H9 (cell line): ENCODE measurements around the gene CCDC40. TPM values are rescaled to one million over a fixed set of nuclear protein-coding genes. Genes with fewer than 3 reads are reported as not detected.

Experiments
- DNase-seq: peaks from one replicate; pipeline ENCODE4 v3.0.0-alpha.2; 2017
- H2AFZ ChIP-seq: one replicate; pipeline ENCODE4 v1.6.1; 2013; ENCODE audit warnings: mild to moderate bottlenecking, low read length, control low read depth, moderate library complexity
- H2AK5ac ChIP-seq: 2 replicates; pipeline ENCODE4 v1.6.1; 2013; ENCODE audit warnings: low read length, control low read depth, mixed read lengths; ENCODE audit not compliant: insufficient read length
- H2BK120ac ChIP-seq: one replicate; pipeline ENCODE4 v1.6.1; 2013; ENCODE audit warnings: low read depth, mild to moderate bottlenecking, low read length, control low read depth, inconsistent platforms; ENCODE audit not compliant: poor library complexity, severe bottlenecking
- H2BK12ac ChIP-seq: 2 replicates; pipeline ENCODE4 v1.6.1; 2013; ENCODE audit warnings: low read length, control low read depth, mixed read lengths, low read depth; ENCODE audit not compliant: insufficient read length
- H2BK15ac ChIP-seq: 2 replicates; pipeline ENCODE4 v1.6.1; 2013; ENCODE audit warnings: low read depth, low read length, control low read depth
- H2BK20ac ChIP-seq: one replicate; pipeline ENCODE4 v1.6.1; 2013; ENCODE audit warnings: low read depth, mild to moderate bottlenecking, low read length, control low read depth, inconsistent platforms; ENCODE audit not compliant: poor library complexity, severe bottlenecking
- H2BK5ac ChIP-seq: 2 replicates; pipeline ENCODE4 v1.6.1; 2013; ENCODE audit warnings: low read length, control low read depth, mixed read lengths; ENCODE audit not compliant: insufficient read length
- H3K14ac ChIP-seq: 2 replicates; pipeline ENCODE4 v1.6.1; 2013; ENCODE audit warnings: low read length, control low read depth; ENCODE audit not compliant: insufficient read depth
- H3K18ac ChIP-seq: 2 replicates; pipeline ENCODE4 v1.6.1; 2013; ENCODE audit warnings: low read depth, mild to moderate bottlenecking, mixed read lengths, low read length, control low read depth; ENCODE audit not compliant: insufficient read length
- H3K23ac ChIP-seq: 2 replicates; pipeline ENCODE4 v1.6.1; 2013; ENCODE audit warnings: low read length, control low read depth, mixed read lengths, low read depth; ENCODE audit not compliant: insufficient read length
- H3K23me2 ChIP-seq: 2 replicates; pipeline ENCODE4 v1.6.1; 2013; ENCODE audit warnings: low read depth, mild to moderate bottlenecking, mixed read lengths, low read length, control low read depth; ENCODE audit not compliant: insufficient read length, poor library complexity, severe bottlenecking
- H3K27ac ChIP-seq: 2 replicates; pipeline ENCODE4 v1.5.1; 2013; ENCODE audit warnings: low read length, control low read depth, mixed read lengths, low read depth; ENCODE audit not compliant: insufficient read length
- H3K27me3 ChIP-seq: 2 replicates; pipeline ENCODE4 v1.6.1; 2013; ENCODE audit warnings: low read length, control low read depth, inconsistent platforms; ENCODE audit not compliant: insufficient read depth
- H3K4ac ChIP-seq: 2 replicates; pipeline ENCODE4 v1.6.1; 2013; ENCODE audit warnings: low read depth, mild to moderate bottlenecking, control low read depth, inconsistent platforms, low read length, moderate library complexity
- H3K4me1 ChIP-seq: 2 replicates; pipeline ENCODE4 v1.6.1; 2013; ENCODE audit warnings: low read length, control low read depth, inconsistent platforms; ENCODE audit not compliant: insufficient read depth
- H3K4me2 ChIP-seq: 2 replicates; pipeline ENCODE4 v1.6.1; 2013; ENCODE audit warnings: low read length, control low read depth, mixed read lengths; ENCODE audit not compliant: insufficient read length, insufficient read depth
- H3K56ac ChIP-seq: 2 replicates; pipeline ENCODE4 v1.6.1; 2013; ENCODE audit warnings: low read depth, mild to moderate bottlenecking, mixed read lengths, low read length, control low read depth; ENCODE audit not compliant: insufficient read length
- H3K79me1 ChIP-seq: 2 replicates; pipeline ENCODE4 v1.6.1; 2013; ENCODE audit warnings: low read depth, mild to moderate bottlenecking, moderate library complexity, low read length, control low read depth, inconsistent platforms; ENCODE audit not compliant: insufficient read depth, poor library complexity, severe bottlenecking
- H3K79me2 ChIP-seq: 2 replicates; pipeline ENCODE4 v1.6.1; 2013; ENCODE audit warnings: low read length, control low read depth, inconsistent platforms; ENCODE audit not compliant: insufficient read depth
- H3K9ac ChIP-seq: 2 replicates; pipeline ENCODE4 v1.6.1; 2013; ENCODE audit warnings: low read length, control low read depth, mixed read lengths; ENCODE audit not compliant: insufficient read length; ENCODE audit errors: extremely low read depth
- H3K9me3 ChIP-seq: one replicate; pipeline ENCODE4 v1.6.1; 2013; ENCODE audit warnings: low read depth, low read length, inconsistent platforms; ENCODE audit not compliant: control insufficient read depth
- H3T11ph ChIP-seq: one replicate; pipeline ENCODE4 v1.6.1; 2013; ENCODE audit warnings: mild to moderate bottlenecking, low read length, control low read depth, inconsistent platforms
- H4K20me1 ChIP-seq: one replicate; pipeline ENCODE4 v1.6.1; 2013; ENCODE audit not compliant: control insufficient read depth, insufficient read length, insufficient read depth
- H4K5ac ChIP-seq: 2 replicates; pipeline ENCODE4 v1.6.1; 2013; ENCODE audit warnings: low read depth, mild to moderate bottlenecking, mixed read lengths, low read length, control low read depth; ENCODE audit not compliant: insufficient read length
- H4K8ac ChIP-seq: replicated peaks from 2 replicates; pipeline ENCODE4 v1.6.1; 2013; ENCODE audit warnings: low read length, control low read depth, mixed read lengths, low read depth; ENCODE audit not compliant: insufficient read length
- H4K91ac ChIP-seq: 2 replicates; pipeline ENCODE4 v1.6.1; 2013; ENCODE audit warnings: low read depth, mild to moderate bottlenecking, moderate library complexity, mixed read lengths, low read length, control low read depth; ENCODE audit not compliant: insufficient read length
- H3K27ac Mint-ChIP-seq, 3 experiments: 2 replicates in 2 of 3; 3 replicates in 1 of 3; pipeline ENCODE4 v1.8.0; 2020 to 2021; ENCODE audit warnings: mixed read lengths in 3 of 3, mild to moderate bottlenecking in 1 of 3, moderate library complexity in 1 of 3
- H3K27me3 Mint-ChIP-seq: 2 replicates; pipeline ENCODE4 v1.8.0; 2021; ENCODE audit warnings: low read depth, mild to moderate bottlenecking, moderate library complexity, mixed read lengths
- H3K36me3 Mint-ChIP-seq, 3 experiments: 2 replicates in 2 of 3; 3 replicates in 1 of 3; pipeline ENCODE4 v1.8.0; 2020 to 2021; ENCODE audit warnings: low read depth in 3 of 3, mixed read lengths in 3 of 3; ENCODE audit not compliant: insufficient read depth in 1 of 3
- H3K4me1 Mint-ChIP-seq, 2 experiments: 2 replicates each; pipeline ENCODE4 v1.8.0; 2020; ENCODE audit warnings: mixed read lengths in 2 of 2
- H3K4me3 Mint-ChIP-seq, 2 experiments: 2 replicates in 1 of 2; 3 replicates in 1 of 2; pipeline ENCODE4 v1.8.0; 2020 to 2021; ENCODE audit warnings: mild to moderate bottlenecking in 2 of 2, mixed read lengths in 2 of 2, moderate library complexity in 1 of 2
- H3K9me3 Mint-ChIP-seq, 2 experiments: 2 replicates in 1 of 2; 3 replicates in 1 of 2; pipeline ENCODE4 v1.8.0; 2020; ENCODE audit warnings: mild to moderate bottlenecking in 2 of 2, mixed read lengths in 2 of 2, moderate library complexity in 1 of 2
- CTCF ChIP-seq: fragments of 200-600 bp; sonication (generic); conservative IDR thresholded peaks from 3 replicates; pipeline ENCODE4 v1.8.0; 2021; ENCODE audit warnings: antibody characterized with exemption, mild to moderate bottlenecking
- WGBS: extraction: QIAGEN DNeasy Blood & Tissue Kit; methylation state at CpG from one replicate; pipeline ENCODE4 v1.1.7; 2013; ENCODE audit warnings: missing lambda C conversion rate, low lambda C conversion rate, mixed read lengths; ENCODE audit not compliant: insufficient read length; ENCODE audit errors: extremely low coverage; 5-methylcytosine and 5-hydroxymethylcytosine counted together
- total RNA-seq: library from RNA; stranded (reverse); gene quantifications from 2 replicates; pipeline ENCODE4 v1.2.1, GENCODE V29; 2021

Gene CCDC40
- total RNA-seq, 1 experiment from 2014 or later: 8.9 TPM

- peak; percentile 40 for DNase-seq
- H3K4me1 ChIP-seq: peaks cover 9% of the 10 kb centered on the region; the same call in 1 of the 2 replicates
- no peak for TF ChIP-seq CTCF
- H2BK120ac ChIP-seq: no peak overlapping the region
- no peak overlapping the region for H3K4me2 ChIP-seq
- no peak overlapping the region for H3K27ac ChIP-seq
- H3K9ac ChIP-seq: no peak overlapping the region
- Mint-ChIP-seq H3K4me1 (peaks cover 17 to 43% of the 10 kb centered on the region in 2 experiments), H3K27ac (peak overlapping the region; percentile 86 to 94 (median 92); a peak in 6 of 7 replicates), H3K36me3 (no peaks in the 10 kb centered on the region), H3K27me3 (peaks cover 3% of the 10 kb centered on the region; the same call in 1 of the 2 replicates), H3K4me3 (peak overlapping the region in 1 of 2 experiments; percentile 65; a peak in 1 of 5 replicates), H3K9me3 (no peaks in the 10 kb centered on the region)
- H2AFZ ChIP-seq: no peak overlapping the region
- no peak overlapping the region for H4K91ac ChIP-seq
- H3T11ph ChIP-seq: no peak overlapping the region
- no peak overlapping the region for H4K5ac ChIP-seq
- no peak overlapping the region for H4K8ac ChIP-seq
- H2AK5ac ChIP-seq: no peak overlapping the region
- H4K20me1 ChIP-seq: no peaks in the 10 kb centered on the region
- no peaks in the 10 kb centered on the region for H3K27me3 ChIP-seq
- no peak overlapping the region for H3K23ac ChIP-seq
- no peak overlapping the region for H2BK12ac ChIP-seq
- H2BK15ac ChIP-seq: no peak overlapping the region
- H3K4ac ChIP-seq: no peak overlapping the region
- no peak overlapping the region for H3K56ac ChIP-seq
- no CpG with 5 or more reads among the region's 15 CpGs for WGBS
- no peaks in the 10 kb centered on the region for H3K9me3 ChIP-seq
- H3K79me2 ChIP-seq: no peaks in the 10 kb centered on the region
- H3K23me2 ChIP-seq: no peaks in the 10 kb centered on the region
- H3K79me1 ChIP-seq: no peaks in the 10 kb centered on the region
- H3K18ac ChIP-seq: peak overlapping the region; percentile 18
- H3K14ac ChIP-seq: peak overlapping the region; percentile 3
- H2BK5ac ChIP-seq: no peak overlapping the region
- no peak overlapping the region for H2BK20ac ChIP-seq
These were observed 87.3 kb downstream of the CCDC40 start for GRCh38 chr17:80123791-80124190.
